ENCODE data around the gene HIPK3. TPM values are rescaled to one million over a fixed set of nuclear protein-coding genes. Genes with fewer than 3 reads are reported as not detected.

The HIPK3 gene
- total RNA-seq (2022; extraction: Qiagen RNA extraction; ENCODE audit: low read depth), result 11.2 to 19.9 TPM (median 14.8 TPM) in 5 replicates

DNA sequence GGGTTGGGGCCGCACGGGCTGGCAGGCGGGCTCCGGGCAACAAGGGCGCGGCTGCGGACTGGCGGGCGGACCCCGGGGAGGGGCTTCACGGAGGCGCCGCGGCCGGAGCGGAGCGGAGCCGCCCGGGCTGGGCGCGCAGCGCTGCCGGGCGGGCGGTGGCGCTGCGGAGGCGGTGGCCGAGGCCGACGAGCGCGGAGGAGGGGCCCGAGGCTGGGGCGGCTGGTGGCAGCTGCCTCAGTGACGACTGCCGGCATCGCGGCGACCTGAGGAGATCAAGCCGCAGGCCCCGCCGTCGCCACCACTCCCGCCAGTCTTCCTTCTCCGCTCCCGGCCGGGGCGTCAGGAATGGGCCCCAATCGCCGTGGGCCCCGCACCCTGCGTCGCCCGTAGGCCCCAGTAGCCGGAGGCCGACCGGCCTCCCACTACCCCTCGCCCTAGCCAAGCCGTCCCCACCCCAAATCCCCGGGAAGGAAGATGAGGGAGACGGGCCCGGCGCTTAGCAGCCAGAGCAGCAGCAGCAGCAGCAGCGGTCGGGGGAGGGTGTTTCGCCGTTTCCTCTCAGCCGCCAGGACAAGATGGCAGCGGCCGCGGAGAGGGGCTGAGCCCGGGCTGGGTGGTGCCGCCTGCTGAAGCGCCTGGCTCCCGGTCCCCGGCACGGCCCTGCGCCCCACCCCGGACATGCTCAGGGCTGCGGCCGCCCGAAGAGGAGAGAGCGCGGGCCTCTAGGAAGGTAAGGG, at the start of gene HIPK3:
TSS of gene HIPK3 (plus strand) at position 222 of the 737 bp plus-strand sequence.

GRCh38 chr11:33375688-33376311, 118.6 kb downstream of the HIPK3 start, which contains the start of gene KIAA1549L:
KIAA1549L (plus strand) TSS chr11:33376108.

Other genes starting within 250 kb of the HIPK3 start
- 4.6 to 9.1 TPM (median 7.3 TPM) in 5 replicates for gene DEPDC7, start 241.5 kb upstream of the HIPK3 start, total RNA-seq (2022; extraction: Qiagen RNA extraction; ENCODE audit: low read depth)
- gene TCP11L1, start 217.8 kb upstream of the HIPK3 start, total RNA-seq (2022; extraction: Qiagen RNA extraction; ENCODE audit: low read depth), result 16.3 to 25.0 TPM (median 23.0 TPM) in 5 replicates
- 25.1 to 32.1 TPM (median 27.9 TPM) in 5 replicates for gene CSTF3, start 95.9 kb upstream of the HIPK3 start, total RNA-seq (2022; extraction: Qiagen RNA extraction; ENCODE audit: low read depth)
- 6.1 to 14.3 TPM (median 9.6 TPM) in 5 replicates for gene KIAA1549L, start 118.7 kb downstream of the HIPK3 start, total RNA-seq (2022; extraction: Qiagen RNA extraction; ENCODE audit: low read depth)